GM19397 (cell line): ENCODE data around the gene SEMA4D.

Source experiments
- ATAC-seq: cut with Tn5 transposase; IDR thresholded peaks from one replicate; pipeline ENCODE4 v1.9.1; 2021; ENCODE audit warnings: mild to moderate bottlenecking, moderate library complexity; ENCODE audit not compliant: unreplicated experiment

Gene SEMA4D

DNA sequence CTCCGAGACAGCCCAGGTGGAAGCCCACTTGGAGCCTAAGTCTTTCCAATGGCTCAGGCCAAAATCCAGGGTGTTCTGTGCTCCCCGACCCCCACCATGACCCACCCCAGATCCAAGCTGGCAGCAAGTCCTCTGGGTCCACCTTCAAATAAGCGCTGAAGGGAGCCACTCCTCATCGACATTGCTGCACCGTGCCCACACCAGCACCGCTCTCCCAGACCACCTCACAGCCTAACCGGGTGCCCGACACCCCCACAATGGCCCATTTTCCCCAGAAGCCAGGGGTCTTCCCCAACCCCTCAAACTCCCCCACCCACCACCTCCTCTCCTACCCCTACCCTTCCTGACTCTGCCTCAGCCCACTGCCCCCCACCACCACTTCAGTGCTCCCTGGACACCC, 50.5 kb downstream of the SEMA4D start:
- no peak for ATAC-seq

DNA sequence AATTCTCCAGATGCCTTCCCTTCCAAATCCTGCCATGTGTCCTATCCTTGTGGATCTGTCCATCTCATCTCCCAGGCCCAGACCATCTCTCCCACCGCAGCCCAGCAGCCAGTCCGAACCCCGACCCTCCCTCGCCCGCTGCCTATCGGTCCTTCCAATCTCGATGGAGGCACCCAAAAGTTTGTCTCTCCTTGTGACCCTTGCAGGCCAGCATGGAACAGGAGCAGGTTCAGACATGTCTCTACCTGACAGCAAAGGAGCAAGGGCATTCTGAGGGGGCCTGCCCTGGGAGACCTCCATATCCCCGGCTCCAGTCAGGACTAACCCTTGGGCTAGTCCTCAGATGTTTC, 51.0 kb downstream of the SEMA4D start:
- ATAC-seq: no peak

- ATAC-seq: no peak
Measured at GRCh38 chr9:89446261-89446960, 51.5 kb downstream of the SEMA4D start.

DNA sequence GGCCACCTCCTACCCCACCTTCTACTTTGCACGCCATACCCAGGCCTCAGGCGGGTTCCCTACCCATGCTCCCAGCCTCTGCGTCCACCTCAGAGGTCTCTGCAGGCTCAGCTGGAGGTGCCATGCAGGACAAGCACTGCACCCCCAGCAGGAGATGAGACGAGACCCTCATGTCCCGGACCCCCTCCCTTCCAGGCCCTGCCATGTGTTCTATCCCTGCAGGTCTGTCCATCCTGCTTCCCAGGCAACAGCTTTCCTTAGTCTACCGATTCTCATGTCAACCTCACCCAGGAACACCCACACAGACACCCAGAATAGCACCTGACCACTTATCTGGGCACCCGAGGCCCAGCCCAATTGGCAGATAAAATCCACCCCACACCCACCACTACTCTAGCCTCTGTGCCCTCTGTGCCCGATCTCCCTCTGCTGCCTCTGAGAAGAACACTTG, 52.1 kb downstream of the SEMA4D start:
- ATAC-seq: no peak

- ATAC-seq: no peak
Measured at GRCh38 chr9:89444925-89445765, 52.8 kb downstream of the SEMA4D start.

GRCh38 chr9:89444274-89444673, 53.6 kb downstream of the SEMA4D start:
- ATAC-seq: no peak

DNA sequence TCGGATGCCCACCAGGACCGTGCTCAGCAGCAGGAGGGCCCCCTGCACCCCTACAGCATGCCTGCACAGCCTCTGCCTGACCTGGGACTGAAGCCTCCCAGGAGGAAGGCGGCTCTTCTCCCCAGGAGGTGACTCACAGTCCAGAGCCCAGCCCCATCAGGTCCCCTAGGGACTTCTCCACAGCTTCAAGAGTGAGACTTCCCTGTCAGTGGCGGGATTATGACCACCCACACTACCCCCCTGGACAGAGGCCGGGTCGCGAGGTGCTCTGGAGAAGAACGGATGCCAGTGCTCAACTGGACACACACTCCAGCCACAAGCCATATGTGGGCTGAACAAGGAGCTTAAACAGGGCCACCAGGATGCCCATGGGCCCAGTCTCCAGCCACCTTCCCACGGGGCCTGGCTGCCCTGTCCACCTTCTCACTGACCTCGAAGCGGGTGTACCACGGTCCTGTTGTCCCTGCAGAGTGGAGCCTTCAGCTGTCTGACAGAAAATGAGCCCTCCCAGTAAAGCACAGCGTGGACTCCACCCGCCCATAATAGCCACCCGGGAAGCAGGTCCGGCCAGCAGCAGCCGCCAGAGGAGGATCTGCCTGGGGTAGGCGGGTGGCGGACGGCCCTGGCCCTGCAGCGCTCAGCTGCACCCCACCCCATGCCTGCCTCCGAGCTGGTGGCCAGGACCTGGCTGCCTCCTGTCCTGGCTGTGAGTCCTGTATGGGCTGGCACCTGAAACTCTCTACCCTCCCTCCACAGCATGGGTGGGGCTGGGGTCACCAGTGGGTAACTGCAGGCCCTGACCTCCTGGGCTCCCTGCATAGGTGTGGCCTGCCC, 54.7 kb downstream of the SEMA4D start:
- ATAC-seq: peak; percentile 35

- peak; percentile 37 for ATAC-seq
Measured at GRCh38 chr9:89442501-89442978, 55.4 kb downstream of the SEMA4D start.

- ATAC-seq: no peak
Measured at GRCh38 chr9:89441986-89442385, 55.9 kb downstream of the SEMA4D start.

GRCh38 chr9:89441655-89441970, 56.3 kb downstream of the SEMA4D start:
- ATAC-seq: no peak

- no peak for ATAC-seq
Measured at GRCh38 chr9:89440951-89441654, 56.8 kb downstream of the SEMA4D start.

GRCh38 chr9:89440548-89440947, 57.4 kb downstream of the SEMA4D start:
- ATAC-seq: no peak

DNA sequence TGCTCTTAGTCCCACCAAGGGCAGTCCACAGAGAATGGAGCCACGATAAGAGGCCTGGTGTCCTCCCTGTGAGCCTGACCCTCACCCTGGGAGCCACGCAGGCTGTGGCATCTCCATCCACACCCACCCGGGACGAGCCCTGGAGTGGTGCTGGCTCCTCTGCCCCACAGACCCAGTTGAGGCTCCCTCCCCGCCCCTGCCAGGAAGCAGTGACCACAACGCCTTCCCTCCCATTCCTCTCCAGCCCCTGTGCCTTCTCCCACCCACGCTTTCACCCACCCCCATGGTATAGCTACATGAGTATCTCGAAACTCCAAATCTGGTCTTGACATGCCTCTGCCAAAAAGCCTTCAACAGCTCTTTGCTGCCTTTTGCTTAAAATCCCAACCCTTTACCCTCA, 57.9 kb downstream of the SEMA4D start:
- ATAC-seq: no peak

- ATAC-seq: no peak
Measured at GRCh38 chr9:89439571-89439970, 58.3 kb downstream of the SEMA4D start.

- ATAC-seq: no peak
Measured at GRCh38 chr9:89438194-89438593, 59.7 kb downstream of the SEMA4D start.

GRCh38 chr9:89437772-89438171, 60.1 kb downstream of the SEMA4D start:
- no peak for ATAC-seq

DNA sequence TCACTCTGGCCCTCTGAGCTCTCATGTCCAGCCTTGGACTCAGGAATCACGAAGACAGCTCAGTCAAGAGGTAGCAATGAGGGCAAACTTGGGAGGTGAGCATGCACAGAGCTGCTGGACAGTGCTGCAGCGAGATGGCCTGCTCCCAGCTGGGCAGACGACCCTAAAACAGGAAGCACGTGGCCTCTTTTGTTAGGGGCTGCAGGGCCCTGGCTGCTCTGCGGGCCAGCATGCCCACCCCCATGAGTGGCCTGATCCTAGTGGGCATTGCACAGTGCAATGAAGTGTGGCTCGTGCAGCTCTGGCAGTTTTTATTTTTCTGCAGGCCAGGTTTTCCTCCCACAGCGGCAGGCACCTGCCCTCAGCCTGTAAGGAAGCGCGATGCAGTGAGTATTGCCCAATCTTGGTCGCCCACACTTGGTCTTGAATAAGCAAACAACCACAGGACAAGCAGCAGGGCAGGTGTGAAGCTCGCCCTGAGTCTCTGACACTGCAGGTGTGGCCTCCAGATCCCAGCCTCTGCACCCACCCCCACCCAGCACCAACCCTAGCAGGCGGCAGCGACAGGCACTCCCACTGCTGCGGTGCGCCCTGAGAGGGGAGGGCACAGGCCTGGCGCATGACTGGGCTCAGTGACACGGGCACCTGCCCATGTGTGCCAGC, 60.8 kb downstream of the SEMA4D start:
- peak; percentile 35 for ATAC-seq

- no peak for ATAC-seq
Measured at GRCh38 chr9:89436326-89436725, 61.6 kb downstream of the SEMA4D start.

DNA sequence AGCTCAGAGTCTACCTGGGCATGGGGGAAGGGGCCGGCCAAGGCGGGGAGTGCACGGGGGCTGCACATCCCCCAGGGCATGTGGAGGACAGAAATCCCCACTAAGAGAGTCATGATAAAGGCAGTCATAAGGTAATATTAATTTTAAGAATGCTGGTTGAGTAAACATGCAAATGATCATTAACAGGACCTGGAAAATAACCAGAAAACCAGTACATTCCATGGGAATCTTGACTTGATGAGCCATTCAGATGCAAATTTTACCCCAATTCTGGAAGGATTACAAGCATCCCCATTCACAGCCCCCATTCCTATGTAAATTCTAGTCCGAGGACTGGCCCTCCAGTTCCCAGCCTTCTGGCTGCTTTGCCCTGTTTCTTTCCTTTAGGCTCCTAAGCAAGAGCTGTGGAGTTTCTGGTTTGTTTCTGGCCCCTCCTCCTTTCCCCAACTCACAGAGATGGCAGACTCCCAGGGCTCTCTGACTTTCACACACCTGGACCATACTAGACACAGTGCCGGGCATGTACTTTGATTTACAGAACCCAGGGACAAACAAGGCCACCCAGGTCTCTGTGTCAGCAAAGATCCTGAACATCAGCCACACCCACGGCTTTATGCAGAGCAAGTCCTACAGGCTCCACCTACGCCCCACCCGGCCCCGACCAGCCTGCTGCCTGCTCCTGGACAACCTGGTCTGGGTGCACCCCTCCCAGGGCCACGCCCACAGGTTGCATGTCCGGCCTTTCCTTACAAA, 62.7 kb downstream of the SEMA4D start:
- ATAC-seq: no peak

GRCh38 chr9:89434636-89435035, 63.3 kb downstream of the SEMA4D start:
- ATAC-seq: no peak
